Activated naive CD4-positive, alpha-beta T cell treated with Interleukin-2 at 50 U/mL for 16 hours (primary cell): ENCODE results near the gene VDR.

Experiments
- DNase-seq: peaks from one replicate; pipeline ENCODE4 v3.0.0-alpha.2; 2020

Gene VDR

DNA sequence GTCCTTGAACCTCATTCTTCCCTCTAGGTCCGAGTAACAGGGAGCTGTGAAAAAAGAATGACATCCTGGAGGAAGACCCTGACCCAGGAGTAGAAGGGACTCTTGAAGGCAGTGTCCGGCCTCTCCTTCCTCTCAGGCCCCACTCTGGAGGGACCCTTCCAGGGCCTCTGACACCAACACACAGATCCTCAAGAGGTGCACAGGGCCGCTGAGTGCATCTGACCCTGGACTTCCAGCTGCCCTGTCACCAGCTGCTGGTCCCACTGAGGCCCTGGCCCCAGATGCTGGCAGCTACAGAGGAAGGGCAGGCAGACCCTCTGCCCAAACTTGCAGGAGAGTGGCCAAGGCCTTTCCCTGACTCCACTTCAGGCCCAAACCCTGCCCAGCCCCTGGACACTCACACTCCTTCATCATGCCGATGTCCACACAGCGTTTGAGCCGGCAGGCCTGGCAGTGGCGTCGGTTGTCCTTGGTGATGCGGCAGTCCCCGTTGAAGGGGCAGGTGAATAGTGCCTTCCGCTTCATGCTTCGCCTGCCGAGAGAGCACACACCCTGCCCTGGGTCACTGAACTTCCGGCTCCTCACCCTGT, 40.1 kb downstream of the VDR start:
- no peak for DNase-seq

DNA sequence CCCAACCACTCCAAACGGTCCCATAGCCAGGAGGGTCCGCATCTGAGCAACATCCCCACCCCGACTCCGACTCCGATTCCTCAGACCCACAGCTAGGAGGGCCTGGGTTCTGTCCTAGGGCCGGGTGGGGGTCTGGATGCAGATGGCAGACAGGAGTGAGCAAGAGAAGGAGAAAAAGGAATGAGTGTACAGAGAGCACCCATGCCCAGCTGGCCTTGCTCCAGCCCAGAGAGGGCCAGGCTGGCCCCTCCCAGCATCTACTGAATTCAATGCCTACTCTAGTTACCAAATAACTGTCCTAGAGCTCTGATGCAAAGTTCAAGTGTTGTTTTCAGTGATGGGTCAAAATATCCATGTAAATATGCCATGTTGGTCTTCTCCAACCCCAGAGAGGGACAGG, 40.8 kb downstream of the VDR start:
- no peak for DNase-seq

DNA sequence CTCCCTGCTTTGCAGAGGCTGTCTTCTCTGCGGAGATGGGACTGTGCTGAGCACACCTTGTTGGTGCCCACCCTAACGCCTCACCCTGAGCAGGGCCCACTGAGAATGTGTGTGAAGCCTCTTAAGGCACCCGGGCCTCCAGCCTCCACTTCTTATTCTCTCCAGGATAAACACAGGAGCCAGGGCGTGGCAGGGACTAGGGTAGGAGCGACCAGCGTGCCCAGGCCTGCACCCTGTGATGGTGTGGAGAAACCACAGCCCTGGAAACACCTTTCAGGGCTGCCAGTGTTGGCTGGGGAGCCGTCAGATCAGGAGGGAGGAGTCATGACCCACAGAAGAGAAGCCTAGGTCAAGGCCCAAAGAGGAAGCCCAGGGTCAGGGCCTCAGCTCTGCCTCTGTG, 41.3 kb downstream of the VDR start:
- no peak for DNase-seq

DNA sequence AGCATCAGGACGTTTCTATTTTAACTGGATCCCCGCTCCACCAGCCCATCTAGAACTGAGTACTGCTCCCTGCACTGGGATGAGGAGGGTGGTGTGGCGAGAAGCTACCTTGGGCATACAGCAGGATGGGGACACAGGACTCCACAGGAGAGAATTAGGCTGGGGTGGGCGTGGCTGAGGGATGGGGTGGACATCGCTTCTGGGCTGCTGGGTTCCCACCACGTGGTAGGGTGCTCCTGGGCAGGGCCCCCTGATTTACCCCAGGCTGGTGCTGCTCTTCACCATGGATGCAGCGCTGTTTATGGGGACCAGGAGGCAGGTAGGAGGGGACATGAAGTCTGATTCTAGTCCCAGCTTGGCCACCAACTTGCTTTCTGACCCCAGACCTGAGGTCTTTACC, 41.9 kb downstream of the VDR start:
- DNase-seq = no peak

DNA sequence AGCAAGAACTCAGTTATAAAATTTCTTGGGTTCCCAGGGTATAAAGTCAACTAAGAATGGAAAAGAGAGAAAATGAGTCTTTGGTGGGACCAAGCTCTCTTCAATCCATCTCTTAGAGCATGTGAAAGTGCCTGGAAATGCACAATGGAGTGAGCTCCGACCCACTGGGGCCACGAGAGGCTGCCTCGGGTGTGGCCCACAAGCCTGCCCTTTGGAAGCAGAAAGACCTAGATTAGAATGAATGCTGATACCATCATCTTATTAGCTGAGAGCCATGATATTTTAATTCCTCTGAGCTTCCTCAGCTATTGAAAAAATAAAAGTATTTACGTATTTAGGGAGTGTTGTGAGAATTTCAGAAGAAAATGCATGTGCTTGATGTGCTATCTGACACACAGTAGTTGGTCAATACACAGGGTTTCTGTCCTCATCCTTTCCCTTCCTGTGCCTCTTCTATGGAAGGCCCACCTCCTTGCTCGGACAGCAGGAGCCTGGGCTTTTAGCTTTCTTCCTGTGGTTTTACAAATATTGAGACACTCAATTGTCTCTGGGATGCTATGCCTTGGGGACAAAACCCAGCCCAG, 42.5 kb downstream of the VDR start:
- DNase-seq = no peak

DNA sequence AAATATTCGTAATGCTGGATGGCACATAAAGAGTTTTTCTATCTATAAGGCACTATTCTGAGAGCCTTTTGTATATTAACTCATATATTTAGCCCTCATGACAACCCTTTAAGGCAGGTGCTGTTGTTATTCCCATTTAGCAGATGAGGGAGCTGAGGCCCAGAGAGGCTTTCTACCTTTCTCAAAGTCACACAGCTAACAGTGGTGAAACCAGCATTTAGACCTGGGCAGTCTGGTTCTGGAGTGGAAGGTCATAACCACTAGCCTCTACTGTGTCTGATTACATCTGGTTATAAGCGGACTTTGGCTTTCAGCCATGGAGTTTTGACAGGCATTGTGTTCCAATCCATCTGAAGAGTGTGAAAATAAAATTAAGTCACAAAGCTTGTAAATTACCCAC, 43.9 kb downstream of the VDR start:
- DNase-seq = no peak

DNA sequence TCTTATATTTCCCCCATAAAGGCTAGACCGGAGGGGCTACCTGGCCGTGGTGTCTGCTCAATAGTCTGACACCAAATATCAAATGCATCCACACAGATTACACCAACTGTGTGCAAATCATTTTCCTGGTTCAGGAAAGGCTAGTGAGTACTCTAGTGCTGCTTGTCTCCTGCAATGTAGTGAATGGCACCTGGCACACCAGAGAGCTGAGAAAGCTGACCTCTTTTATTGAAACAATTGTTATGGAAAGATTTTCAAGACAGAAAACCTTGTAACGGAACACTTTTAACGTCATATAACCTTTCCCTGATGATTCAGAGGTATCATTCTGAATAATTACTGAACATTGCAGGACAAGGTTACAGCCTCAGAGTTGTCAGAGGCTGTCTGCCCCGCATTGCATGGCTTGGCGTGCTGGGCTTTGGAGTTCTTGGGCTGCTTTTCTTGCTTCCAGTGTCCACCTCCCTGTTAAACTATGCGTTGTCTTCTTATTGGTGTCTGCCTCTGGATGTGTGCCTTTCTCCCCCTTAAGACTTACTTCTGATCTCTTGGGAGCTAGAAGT, 44.4 kb downstream of the VDR start:
- peak; percentile 50 for DNase-seq

DNA sequence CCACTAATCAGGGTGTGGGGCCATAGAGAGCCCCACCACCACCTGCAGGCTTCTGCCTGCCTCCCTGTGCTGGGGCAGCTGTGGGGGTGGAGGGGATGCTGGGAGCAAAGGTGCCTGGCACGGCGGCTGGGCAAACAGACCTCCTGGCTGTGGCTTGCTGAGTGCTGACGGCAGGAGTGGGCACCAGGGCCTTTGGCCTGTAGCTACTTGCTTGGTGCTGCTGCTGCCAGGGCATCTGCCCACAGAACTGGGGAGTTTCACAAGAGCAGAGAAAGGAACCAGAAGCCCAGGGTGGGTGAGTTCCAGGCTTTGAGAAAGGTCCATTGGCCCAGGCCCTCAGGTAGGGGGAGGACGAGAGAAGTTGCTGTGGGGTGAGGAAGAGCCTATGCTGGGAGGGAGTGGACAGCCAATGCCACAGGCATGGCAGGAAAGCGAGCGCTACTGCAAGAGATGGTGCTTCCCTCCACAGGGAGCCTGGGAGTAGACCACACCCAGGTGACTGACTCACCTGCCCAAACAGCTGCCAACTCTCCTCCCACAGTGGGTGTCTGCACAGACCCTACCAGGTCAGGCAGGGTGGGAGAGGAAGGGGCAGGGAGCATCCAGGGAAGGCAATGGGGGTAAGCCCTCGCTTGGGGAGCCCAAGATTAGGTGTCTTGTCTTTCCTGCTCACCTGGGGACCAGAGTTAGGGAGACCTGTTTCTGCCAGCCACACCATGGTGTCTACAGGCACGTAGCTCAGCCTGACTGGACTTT, 46.1 kb downstream of the VDR start:
- DNase-seq = no peak

DNA sequence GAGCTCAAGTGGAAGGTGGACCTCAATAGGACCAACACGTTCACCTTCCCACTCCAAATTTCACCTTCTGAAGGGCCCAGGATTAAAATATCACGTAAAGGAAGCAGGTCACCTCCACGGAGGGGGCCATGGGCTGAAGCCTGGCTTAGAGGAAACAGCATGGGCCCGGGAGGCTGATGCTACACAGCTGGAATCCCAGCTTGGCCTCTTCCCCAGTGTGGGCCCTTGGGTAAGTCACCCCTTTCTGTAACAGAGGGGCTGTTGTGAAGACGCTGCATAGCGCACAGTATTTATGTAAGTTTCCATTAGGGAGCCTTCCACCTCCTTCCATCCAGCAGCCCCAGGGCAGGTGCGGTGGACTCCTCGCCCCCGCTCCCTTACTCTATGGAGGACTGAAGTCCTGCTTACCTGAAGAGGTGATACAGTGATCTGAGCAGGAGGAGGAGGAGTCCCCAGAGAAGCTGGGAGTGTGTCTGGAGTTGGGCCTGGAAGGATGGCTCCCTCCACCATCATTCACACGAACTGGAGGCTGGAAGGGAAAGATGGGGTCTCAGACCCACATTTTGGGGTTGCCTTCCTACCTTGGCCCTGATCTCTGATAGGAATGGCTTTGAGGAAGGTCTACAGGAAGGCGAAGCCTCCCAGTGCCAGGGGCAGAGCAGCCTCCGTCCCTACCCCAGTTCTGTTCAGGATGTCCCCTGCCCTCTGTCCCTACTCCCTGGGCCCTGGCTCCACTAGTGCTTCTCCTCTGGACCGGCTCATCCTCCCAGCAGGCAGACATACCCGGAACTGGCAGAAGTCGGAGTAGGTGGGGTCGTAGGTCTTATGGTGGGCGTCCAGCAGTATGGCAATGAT, 47.8 kb downstream of the VDR start:
- no peak for DNase-seq

DNA sequence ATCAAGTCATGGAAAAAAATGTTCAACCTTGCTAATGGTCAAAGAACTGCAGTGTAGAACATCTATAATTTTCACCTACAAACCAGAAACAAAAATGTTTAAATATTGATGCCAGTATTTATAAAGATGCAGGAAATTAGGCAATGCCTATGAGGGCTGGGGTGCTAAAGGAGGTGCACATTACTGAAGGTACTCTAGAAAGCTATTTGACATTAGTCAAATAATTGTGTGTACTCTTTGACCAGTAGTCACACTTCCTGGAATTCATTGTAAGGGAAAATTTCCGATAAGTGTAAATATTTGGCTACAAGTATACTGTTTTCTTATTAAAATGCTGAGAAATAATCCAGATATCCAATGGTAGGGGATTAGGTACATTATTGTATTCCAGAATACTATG, 48.7 kb downstream of the VDR start:
- DNase-seq = no peak

DNA sequence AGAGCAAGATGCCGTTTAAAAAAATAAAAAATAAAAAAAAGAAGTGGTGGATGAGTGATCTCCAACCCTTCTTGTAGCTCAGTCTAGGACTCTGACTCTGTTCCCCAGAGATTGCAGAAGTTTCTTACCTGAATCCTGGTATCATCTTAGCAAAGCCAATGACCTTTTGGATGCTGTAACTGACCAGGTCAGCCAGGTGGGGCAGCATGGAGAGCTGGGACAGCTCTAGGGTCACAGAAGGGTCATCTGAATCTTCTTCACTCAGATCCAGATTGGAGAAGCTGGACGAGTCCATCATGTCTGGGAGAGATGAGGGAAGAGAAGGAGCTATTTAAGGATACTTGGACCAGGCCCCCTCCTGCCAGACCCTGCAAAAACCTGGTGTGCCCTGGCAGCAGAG, 49.3 kb downstream of the VDR start:
- DNase-seq = no peak

DNA sequence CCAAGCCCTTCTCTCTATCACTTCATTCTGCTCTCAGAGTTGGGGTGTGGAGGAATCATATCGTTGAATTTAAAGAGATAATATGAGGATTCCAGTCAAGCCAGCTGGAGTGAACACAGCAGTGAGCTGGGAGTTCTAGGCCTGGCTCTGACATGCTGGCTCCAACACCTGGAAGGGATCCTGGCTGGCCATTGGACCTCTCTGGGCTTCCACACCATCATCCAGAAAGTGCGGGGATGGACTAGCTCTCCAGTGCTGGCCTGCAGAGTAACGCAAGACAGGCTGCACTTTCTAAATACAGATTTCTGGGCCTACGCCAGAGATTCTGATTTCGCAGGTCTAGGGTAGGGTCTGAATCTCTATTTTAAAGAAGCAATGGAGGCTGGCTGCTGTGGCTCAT, 50.3 kb downstream of the VDR start:
- DNase-seq = no peak

DNA sequence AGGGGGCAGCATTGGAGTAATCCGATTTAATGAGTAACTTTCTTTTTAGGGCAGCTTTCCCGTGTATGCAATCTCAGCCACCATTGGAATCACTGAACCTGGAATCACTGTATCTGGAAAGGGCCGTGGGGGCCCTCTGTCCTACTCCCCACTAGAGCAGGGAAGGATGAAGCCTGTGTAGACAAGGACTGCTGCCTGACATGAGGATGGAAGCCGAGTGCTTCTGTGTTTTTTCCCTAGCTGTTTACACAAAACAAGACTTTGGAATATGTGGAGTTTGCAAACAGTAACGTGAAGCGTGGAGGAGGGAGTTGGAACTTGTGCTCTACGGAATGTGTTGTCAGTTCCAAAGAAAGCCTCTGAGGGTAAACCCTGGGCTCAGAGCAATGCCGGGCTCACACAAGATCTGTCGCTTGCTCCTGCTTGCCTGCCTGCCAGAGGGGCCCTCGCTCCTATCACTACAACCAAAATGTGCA, 52.7 kb downstream of the VDR start:
- no peak for DNase-seq

DNA sequence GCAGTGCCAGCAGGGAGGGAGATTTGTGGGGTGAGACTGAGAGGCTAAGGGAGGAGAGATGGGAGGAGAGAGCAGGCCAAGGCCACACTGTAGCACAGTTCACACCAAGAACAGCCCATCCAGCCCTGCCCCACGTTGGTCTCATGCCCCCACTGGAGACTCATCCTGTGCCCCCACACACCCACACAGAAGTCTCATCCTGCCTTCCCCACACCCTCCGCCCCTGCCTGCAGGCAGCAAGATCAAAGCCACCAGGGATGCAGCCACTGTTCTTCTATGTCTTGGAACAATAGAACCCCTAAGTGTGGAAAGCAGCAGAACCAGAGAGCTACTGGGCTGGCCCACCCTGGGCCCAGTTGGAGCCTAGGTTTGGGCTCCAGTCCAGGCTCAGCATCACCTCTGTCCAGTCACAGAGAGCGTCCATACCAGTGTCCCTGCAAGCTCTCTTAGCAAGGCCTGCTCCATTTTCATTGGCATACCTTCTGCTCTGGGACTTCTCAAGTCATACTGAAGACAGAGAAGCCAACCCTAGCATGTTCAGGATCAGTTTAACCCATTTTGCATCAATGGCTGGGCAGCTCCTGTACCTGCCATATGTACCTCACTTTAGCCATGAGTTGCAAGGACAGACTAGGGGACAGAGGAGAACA, 53.4 kb downstream of the VDR start:
- no peak for DNase-seq

DNA sequence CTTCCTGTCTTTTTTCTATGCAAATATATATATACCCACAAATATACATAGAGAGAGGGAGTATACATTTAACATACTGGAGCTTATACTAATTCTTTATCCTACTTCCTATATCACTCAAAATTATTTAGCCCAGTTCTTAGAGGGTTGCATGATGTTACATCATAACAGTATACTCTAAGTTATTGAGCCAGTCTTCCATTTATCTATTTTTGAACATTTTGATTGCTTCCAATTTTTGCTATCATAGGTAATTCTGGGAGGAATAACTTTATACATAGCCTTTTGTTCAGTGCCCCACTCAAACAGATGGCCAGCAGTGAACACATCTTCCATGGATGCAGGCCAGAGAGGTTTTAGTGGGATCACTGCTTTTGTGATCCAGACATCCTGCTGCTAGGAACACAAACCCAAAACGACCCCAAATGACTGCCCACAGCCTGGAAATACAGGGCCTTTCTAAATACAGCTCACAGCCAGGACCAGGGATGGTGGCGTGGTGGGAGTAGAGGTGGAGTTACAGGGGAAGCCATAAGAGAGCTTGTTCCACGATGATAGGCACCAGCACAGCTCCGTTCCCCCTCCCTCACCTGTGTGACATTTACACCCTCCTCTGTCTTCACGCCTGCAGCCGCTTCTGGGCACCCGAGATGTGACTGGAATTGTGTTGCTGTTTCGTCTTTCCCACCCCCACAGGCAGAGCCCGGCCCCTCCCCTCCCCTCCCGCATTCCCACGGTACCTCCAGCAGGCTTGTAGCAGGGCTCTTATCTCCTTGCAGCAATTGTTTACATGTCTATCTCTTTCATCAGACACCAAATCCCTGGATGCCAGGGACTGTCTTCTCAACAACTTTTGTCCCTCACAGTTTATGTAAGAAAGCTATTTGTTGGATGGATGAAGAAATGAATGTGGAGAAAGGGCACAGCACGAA, 54.4 kb downstream of the VDR start:
- DNase-seq = no peak

DNA sequence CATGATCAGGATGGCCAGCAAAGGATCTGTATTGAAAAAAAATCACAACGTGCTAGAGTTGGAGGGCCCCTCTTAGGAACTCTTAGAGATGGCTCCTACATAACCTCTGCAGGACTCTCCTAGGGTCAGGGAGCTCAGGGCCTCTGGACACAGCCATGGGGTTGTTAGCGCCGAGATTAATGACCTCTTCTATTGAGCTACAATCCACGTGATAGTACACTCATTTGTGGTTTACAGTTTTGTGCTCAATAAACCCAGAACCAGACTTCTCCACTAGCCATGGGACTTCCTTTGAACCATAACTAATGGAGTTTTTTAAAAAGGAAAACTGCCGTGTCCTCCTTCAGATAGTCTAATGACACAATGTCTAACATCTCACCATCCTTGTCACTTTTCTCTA, 55.5 kb downstream of the VDR start:
- no peak for DNase-seq

DNA sequence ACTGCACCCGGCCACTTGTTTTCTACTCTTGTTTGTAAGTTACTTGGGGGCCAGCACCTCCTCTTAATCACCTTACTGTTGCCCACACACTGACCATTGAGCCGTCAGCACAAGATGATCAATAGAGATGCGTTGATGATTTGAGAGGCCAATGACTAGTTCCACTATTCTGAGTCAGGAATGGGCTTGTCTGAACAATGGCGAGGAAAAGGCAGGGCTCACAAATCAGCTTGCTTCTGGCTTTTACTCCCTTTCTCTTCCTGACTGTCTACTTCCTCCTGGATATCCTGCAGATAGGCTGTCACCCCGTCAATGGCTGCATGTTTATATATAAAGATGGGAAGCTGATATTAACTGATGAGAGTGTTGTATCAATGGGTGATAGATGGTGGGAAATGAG, 55.9 kb downstream of the VDR start:
- no peak for DNase-seq

DNA sequence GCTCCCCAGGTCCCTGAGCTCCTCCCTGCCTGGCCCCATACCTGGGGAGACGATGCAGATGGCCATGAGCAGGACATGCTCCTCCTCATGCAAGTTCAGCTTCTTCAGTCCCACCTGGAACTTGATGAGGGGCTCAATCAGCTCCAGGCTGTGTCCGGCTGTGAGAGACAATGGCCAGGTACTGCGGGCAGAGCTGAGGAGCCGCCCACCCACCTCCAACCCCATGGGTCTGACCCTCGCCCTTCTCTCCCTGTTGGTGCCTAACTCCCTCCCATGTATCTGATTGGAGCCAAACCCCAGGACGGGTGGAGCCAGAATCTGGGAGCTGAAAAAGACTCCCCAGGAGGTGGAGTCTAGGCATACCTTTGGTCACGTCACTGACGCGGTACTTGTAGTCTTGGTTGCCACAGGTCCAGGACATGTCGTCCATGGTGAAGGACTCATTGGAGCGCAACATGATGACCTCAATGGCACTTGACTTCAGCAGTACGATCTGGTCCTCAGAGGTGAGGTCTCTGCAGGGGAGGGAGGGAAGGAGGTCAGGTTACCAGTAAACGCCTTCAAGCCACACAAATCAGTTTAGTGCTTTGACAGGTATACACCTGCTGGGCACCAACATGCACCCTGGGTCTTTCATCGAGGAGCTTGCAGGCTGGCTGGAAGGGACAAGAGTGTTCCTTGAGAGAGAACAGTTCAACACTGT, 58.3 kb downstream of the VDR start:
- DNase-seq = no peak

DNA sequence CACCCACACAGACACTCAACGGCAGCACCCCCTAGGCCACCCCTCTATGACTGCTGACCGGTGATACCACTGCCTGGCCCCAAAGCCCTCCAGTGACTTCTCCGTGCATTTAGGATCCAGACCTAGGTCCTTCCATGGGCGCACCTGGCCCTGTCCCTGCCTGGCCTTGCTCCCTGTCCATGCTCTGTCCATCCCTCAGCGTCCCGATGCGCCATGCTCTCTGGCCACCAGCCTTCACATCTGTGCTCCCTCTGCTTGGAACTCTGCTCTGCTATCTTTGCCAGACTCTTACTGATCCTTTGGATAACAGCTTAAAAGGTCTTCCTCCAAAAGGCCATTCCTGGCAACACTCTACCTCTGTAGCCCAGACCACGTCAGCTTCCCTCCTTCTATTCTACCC, 59.7 kb downstream of the VDR start:
- no peak for DNase-seq

DNA sequence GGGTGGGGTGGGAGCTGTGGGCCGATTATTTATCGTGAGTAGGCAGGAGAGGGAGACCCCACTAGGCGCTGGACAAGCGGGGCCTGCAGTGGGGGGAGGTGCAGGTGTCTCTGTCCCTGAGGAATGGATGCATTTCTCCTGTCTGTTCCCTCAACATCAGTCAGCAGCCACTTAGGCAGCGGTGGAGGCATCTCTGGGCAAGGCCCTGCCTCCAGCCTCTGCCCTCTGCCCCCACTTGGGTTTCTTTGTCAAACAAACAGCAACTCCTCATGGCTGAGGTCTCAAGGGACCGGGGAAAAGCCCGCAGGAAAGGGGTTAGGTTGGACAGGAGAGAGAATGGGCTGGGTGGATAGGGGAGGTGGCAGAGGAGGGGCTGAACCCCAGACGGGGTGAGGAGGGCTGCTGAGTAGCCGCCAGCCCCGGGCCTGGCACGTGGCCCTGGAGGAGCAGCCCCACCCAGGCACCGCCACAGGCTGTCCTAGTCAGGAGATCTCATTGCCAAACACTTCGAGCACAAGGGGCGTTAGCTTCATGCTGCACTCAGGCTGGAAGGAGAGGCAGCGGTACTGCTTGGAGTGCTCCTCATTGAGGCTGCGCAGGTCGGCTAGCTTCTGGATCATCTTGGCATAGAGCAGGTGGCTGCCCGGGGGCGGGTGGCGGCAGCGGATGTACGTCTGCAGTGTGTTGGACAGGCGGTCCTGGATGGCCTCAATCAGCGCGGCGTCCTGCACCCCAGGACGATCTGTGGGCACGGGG, 60.4 kb downstream of the VDR start:
- DNase-seq = no peak
